Raji (cell line): Measurements from ENCODE around the gene ARF3.

Experiments used
- POLR2A ChIP-seq: IDR thresholded peaks from 2 replicates; pipeline ENCODE4 v1.6.1; 2011; ENCODE audit warnings: low read depth, low read length, control low read depth; ENCODE audit not compliant: insufficient read depth

The ARF3 gene

GRCh38 chr12:48988030-48988649 lies 30.9 kb upstream of the ARF3 start:
- no peak for TF ChIP-seq POLR2A

GRCh38 chr12:48986720-48987291 lies 29.5 kb upstream of the ARF3 start:
- TF ChIP-seq POLR2A: no peak

GRCh38 chr12:48985901-48986300 lies 28.6 kb upstream of the ARF3 start:
- TF ChIP-seq POLR2A: no peak

DNA sequence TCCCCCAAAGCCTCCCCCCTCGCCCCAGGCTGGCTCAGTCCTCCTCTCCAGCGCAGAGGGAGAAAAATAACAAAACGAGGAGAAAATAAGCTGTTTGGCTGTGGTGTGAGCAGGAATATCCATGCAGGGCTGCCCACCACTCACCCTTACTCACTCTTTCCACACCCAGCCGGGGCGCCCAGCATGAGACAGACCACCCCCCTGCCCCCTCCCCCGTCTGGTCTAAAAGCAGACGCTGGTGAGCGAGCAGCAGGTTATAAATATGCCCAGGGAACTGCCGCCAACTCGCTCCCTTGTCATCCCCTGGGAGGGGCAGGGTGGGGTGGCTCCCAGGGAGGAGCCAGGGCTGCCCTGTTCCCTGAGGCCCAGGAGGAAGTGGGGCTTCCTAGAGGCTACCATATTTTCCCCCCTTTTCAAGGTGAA lies 28.2 kb upstream of the ARF3 start:
- TF ChIP-seq POLR2A: no peak

DNA sequence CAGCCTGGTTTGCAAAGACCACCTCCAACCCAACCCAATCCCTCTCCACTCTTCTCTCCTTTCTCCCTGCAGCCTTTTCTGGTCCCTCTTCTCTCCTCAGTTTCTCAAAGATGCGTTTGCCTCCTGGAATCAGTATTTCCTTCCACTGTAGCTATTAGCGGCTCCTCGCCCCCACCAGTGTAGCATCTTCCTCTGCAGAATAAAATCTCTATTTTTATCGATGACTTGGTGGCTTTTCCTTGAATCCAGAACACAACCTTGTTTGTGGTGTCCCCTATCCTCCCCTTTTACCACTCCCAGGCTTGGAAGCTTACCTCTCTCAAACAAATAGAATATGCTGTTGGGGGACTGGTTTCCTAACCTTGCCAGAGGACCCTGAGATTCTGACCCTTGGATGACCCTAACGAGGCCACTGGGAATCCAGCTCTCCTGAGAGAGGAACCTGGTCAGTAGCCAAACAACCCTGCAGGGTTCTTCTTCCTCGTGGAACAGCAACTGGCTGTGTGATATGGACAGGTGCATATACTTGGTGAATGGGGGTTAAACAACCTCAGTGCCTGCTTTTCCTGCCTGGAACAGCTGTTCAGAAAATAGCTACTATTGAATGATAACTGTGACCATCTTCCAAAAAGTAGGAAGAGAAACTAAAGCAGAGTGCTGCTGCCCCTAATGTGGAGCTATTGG lies 25.3 kb upstream of the ARF3 start:
- TF ChIP-seq POLR2A: no peak

GRCh38 chr12:48981757-48982157 lies 24.5 kb upstream of the ARF3 start:
- TF ChIP-seq POLR2A: no peak

GRCh38 chr12:48980953-48981756 lies 23.9 kb upstream of the ARF3 start:
- no peak for TF ChIP-seq POLR2A

DNA sequence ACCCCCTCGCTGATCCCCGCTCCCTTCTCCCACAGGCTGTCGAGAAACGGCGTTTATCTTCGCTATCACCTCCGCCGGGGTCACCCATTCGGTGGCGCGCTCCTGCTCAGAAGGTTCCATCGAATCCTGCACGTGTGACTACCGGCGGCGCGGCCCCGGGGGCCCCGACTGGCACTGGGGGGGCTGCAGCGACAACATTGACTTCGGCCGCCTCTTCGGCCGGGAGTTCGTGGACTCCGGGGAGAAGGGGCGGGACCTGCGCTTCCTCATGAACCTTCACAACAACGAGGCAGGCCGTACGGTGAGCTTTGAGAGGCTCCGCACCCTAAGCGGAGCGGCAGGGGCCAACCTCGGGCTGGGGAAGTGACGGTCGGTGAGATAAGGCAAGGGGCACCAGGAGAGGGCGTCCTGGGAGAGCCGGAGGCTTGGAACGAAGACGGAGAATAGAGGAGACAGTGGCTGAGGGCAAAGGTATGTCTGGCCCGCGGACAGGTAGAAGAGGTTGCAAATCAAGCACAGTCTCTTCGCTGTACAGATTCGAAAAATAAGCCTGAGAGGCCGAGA lies 23.2 kb upstream of the ARF3 start:
- no peak for TF ChIP-seq POLR2A

DNA sequence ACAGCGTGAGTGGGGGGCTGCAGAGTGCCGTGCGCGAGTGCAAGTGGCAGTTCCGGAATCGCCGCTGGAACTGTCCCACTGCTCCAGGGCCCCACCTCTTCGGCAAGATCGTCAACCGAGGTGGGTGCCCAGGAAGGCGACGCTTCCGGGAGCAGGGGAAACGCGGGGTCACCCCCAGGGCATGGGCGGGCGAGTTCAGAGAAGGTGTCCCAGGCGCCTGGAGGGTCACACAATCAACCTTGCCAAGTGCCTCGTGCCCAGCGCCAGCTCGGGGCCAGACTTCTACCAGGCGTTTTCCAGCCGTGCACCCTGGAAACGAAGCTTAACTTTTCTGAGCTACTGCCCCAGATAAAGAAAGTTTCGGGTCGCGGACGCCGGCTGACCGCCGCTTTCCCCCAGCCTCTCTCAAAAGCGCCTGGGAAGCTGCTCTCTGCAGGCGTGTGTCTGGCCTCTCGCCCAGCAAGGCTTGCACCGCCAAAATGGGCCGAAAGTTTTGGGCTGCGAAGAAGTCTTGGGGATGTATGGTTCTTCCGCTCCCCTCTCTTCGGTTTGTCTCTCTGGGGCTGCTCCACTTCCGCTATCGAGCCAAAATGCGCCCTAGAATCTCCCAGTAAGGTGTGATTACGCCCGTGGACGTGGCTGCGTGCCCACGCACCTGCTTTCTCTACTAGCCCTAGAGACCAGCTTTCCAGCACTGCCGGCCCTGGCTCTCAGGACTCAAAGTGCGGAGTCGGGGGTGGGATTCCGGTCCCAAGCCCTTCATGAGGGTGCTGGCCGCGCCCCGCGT lies 22.5 kb upstream of the ARF3 start:
- TF ChIP-seq POLR2A: no peak

GRCh38 chr12:48978741-48979601 lies 21.7 kb upstream of the ARF3 start:
- TF ChIP-seq POLR2A: no peak

- TF ChIP-seq POLR2A: no peak
Observed at GRCh38 chr12:48978291-48978740, 21.0 kb upstream of the ARF3 start, which contains the start of gene WNT1. Gene WNT1 (plus strand): TSS chr12:48978322. CDS start chr12:48978651, 329 bp downstream.

DNA sequence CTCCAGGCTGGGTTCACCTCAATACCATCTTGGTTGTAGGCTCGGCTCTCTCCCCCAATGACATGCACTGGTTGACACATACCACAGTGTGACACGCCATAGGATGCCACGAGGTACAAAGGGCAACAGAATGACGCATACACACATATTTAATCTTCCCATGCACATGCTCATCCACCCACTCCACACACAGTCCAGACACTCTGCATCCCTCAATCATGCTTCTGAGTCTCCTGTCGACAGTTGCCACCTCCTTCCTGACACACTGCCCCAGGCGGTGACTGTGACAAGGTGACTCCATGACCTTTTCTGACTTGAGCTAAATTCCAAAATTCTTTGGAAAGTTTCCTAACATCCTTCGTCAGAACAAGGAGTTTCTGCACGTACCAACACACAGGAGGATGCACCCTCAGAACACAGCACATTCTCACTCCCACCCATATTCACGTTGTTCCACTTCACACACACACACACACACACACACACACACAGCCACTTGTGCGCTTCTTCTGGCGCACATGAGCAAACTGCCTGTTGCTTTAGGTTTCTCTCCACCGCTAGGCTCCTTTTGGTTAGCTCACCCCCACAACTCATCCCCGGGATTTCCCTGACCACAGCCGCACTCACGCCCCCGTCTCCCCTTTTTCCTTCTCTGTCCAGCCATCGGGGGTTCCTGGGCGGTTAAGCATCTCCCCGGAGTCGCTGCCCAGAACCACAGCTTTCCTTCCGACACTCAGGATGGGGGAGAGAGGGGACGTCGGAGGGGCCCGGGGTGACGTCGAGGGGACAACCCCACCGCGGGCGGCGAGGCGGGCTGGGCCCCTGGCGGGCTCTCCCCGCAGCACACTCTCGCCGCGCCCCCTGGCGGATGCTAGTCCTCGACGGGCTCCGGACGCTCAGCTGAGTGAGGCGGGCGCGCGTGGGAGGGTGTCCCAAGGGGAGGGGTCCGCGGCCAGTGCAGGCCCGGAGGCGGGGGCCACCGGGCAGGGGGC lies 20.3 kb upstream of the ARF3 start:
- no peak for TF ChIP-seq POLR2A
